Right cardiac atrium (tissue), 5 donors: ENCODE measurements around the gene RUVBL2. TPM values are rescaled to one million over a fixed set of nuclear protein-coding genes. Genes with fewer than 3 reads are reported as not detected.

Experiments used
- ATAC-seq, 2 donors: fragments of 200-7000 bp; cut with Tn5 transposase; one replicate each; pipeline versions ENCODE4 v1.8.0 to v1.9.1; 2020; ENCODE audit warnings: moderate library complexity in 2 of 2, mild to moderate bottlenecking in 1 of 2
- DNase-seq, 3 donors: peaks; one replicate each; pipeline ENCODE4 v3.0.0-alpha.2; 2020
- H3K27ac ChIP-seq: one replicate; pipeline ENCODE4 v1.5.1; 2013; ENCODE audit warnings: mild to moderate bottlenecking, low read length, control low read depth, moderate library complexity
- H3K27me3 ChIP-seq: one replicate; pipeline ENCODE4 v1.6.1; 2013; ENCODE audit not compliant: control insufficient read depth, insufficient read depth
- H3K4me1 ChIP-seq: one replicate; pipeline ENCODE4 v1.6.1; 2013; ENCODE audit warnings: low read length; ENCODE audit not compliant: control insufficient read depth, insufficient read depth
- H3K4me3 ChIP-seq: one replicate; pipeline ENCODE4 v1.5.1; 2013; ENCODE audit warnings: low read length, control low read depth
- H3K9me3 ChIP-seq: one replicate; pipeline ENCODE4 v1.6.1; 2013; ENCODE audit warnings: low read length; ENCODE audit not compliant: control insufficient read depth
- WGBS: extraction: QIAGEN DNeasy Blood & Tissue Kit; methylation state at CpG from one replicate; pipeline ENCODE4 v1.1.7; 2013; 5-methylcytosine and 5-hydroxymethylcytosine counted together
- intact Hi-C, 4 donors: fragments of 100-400 bp; cut with DNase I; formaldehyde crosslinking; loops; one replicate each; pipeline versions ENCODE4 v1.11.0 to v1.14.0; 2022 to 2023
- polyA plus RNA-seq: library from polyadenylated mRNA; stranded (reverse); fragments of 200-250 nt; gene quantifications from one replicate; pipeline ENCODE4 v1.2.3, GENCODE V29; 2013
- total RNA-seq, 4 donors: library from RNA; stranded (reverse); fragmentation: NEBNext Ultra II Directional; extraction: Animal tissue kit (Norgen Biotek cat#: 25700); gene quantifications; one replicate each; pipeline ENCODE4 v1.2.1, GENCODE V29; 2021
- donor health status: healthy with polysubstance abuse.
- donor health status: DM: no; HTN: yes; CAD: no.
- donor health status: DM: no; HTN: no; CAD: no.
- donor health status: DM: no; HTN: yes; CAD: no; lungs with severe emphysema.
- donor health status: DM: yes; HTN: yes; CAD: no.

The RUVBL2 gene
- total and polyA plus RNA-seq, 5 donors = 39.4 to 54.5 (median 46.6) TPM

GRCh38 chr19:48964205-48965039 lies 29.3 kb upstream of the RUVBL2 start:
- Histone ChIP-seq H3K4me1 (peaks cover 11% of the 10 kb centered on the region), H3K27me3 (no peaks in the 10 kb centered on the region), H3K4me3 (peak overlapping the region; percentile 53), H3K9me3 (no peaks in the 10 kb centered on the region), H3K27ac (peak overlapping the region; percentile 59)
- intact Hi-C loops = loop anchor here in 2 of 4 donors (5.0 to 10.0 kb wide), 3 partner anchors 60 to 172 kb away; partner anchors contain the start of genes NUCB1 (in 1 of the 2) and PPP1R15A (in 1 of the 2)
- ATAC-seq (no peak), DNase-seq (no peak)
- 12% methylated on average over 19 of the region's 19 CpGs for WGBS

DNA sequence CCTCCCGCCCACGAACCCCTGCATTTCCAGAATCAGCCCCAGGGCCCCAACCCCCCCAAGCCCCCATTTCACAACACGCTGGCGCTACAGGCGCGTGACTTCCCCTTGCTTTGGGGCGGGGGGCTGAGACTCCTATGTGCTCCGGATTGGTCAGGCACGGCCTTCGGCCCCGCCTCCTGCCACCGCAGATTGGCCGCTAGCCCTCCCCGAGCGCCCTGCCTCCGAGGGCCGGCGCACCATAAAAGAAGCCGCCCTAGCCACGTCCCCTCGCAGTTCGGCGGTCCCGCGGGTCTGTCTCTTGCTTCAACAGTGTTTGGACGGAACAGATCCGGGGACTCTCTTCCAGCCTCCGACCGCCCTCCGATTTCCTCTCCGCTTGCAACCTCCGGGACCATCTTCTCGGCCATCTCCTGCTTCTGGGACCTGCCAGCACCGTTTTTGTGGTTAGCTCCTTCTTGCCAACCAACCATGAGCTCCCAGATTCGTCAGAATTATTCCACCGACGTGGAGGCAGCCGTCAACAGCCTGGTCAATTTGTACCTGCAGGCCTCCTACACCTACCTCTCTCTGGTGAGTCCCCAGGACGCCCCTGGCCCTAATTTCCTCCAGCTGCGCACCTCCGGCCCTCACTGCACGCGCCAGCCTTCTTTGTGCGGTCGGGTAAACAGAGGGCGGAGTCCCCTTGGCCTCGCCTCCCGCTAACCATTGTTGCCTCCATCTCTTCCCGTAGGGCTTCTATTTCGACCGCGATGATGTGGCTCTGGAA lies 28.5 kb upstream of the RUVBL2 start, which contains the start of gene FTL:
TSS of gene FTL (plus strand) at position 270 of the 766 bp plus-strand sequence. CDS start at position 469, 199 bp downstream.
- WGBS = under 1% methylated on average over 52 of the region's 52 CpGs
- Histone ChIP-seq H3K4me3 (peak within 1 kb of the TSS; percentile 69), H3K27ac (peak within 1 kb of the TSS; percentile 86), H3K4me1 (peaks cover 11% of the 10 kb centered on the region), H3K9me3 (no peaks in the 10 kb centered on the region), H3K27me3 (no peaks in the 10 kb centered on the region)
- ATAC-seq (peak; percentile 87 to 90), DNase-seq (peak; percentile 98 to 99 (median 99))
- intact Hi-C loops = loop anchor here in 2 of 4 donors (5.0 to 10.0 kb wide), 3 partner anchors 60 to 173 kb away; partner anchors contain the start of genes NUCB1 (in 1 of the 2) and PPP1R15A (in 1 of the 2)

- Histone ChIP-seq H3K27me3 (no peaks in the 10 kb centered on the region), H3K9me3 (no peaks in the 10 kb centered on the region), H3K27ac (peak overlapping the region; percentile 86), H3K4me1 (peaks cover 11% of the 10 kb centered on the region), H3K4me3 (peak overlapping the region; percentile 69)
- 10% methylated on average over 36 of the region's 36 CpGs for WGBS
- intact Hi-C loops = loop anchor here in 2 of 4 donors (5.0 to 10.0 kb wide), 3 partner anchors 61 to 174 kb away; partner anchors contain the start of genes NUCB1 (in 1 of the 2) and PPP1R15A (in 1 of the 2)
- peak; percentile 54 to 66 for ATAC-seq
- peak; percentile 89 to 95 (median 92) for DNase-seq
Observed at GRCh38 chr19:48965806-48966540, 27.7 kb upstream of the RUVBL2 start.

DNA sequence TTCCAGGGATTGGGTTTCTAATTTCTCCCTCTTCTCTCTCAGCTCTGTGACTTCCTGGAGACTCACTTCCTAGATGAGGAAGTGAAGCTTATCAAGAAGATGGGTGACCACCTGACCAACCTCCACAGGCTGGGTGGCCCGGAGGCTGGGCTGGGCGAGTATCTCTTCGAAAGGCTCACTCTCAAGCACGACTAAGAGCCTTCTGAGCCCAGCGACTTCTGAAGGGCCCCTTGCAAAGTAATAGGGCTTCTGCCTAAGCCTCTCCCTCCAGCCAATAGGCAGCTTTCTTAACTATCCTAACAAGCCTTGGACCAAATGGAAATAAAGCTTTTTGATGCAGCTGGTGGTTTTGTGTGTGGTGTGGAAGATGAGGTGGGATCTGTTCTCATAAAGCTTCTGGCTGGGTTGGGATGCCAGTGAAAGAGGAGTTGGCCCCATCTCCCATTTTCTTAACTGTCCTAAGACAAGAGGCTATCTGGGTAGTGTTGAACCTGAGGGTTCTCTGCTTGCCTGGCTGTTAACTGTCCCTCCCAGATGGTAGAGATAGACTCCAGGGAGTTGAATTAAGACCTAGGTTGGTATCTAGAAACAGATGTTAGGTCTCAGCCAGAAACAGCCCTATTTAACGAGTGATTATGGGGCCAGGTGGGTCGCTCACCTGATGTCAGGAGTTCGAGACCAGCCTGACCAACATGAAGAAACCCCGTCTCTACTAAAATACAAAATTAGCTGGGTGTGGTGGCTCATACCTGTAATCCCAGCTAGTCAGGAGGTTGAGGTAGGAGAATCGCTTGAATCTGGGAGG lies 26.9 kb upstream of the RUVBL2 start:
- DNase-seq (peak in 1 of 3 donors; percentile 72), ATAC-seq (no peak)
- Histone ChIP-seq H3K27ac (peak overlapping the region; percentile 8), H3K27me3 (no peaks in the 10 kb centered on the region), H3K9me3 (no peaks in the 10 kb centered on the region), H3K4me3 (peak overlapping the region; percentile 69), H3K4me1 (peaks cover 11% of the 10 kb centered on the region)
- WGBS = 84% methylated on average over 10 of the region's 10 CpGs
- intact Hi-C loops = loop anchor here in 2 of 4 donors (5.0 to 10.0 kb wide), 3 partner anchors 62 to 174 kb away; partner anchors contain the start of genes NUCB1 (in 1 of the 2) and PPP1R15A (in 1 of the 2)

GRCh38 chr19:48967346-48968178 lies 26.1 kb upstream of the RUVBL2 start:
- no peak for ATAC-seq
- H3K27me3 ChIP-seq = no peaks in the 10 kb centered on the region
- peak overlapping the region; percentile 55 for H3K27ac ChIP-seq
- H3K9me3 ChIP-seq = no peaks in the 10 kb centered on the region
- no peak overlapping the region for H3K4me3 ChIP-seq
- 72% methylated on average over 14 of the region's 14 CpGs for WGBS
- H3K4me1 ChIP-seq = peaks cover 11% of the 10 kb centered on the region
- intact Hi-C loops = loop anchor here in 2 of 4 donors (5.0 to 10.0 kb wide), 3 partner anchors 63 to 175 kb away; partner anchors contain the start of genes NUCB1 (in 1 of the 2) and PPP1R15A (in 1 of the 2)
- DNase-seq = peak in 2 of 3 donors; percentile 78 to 80

DNA sequence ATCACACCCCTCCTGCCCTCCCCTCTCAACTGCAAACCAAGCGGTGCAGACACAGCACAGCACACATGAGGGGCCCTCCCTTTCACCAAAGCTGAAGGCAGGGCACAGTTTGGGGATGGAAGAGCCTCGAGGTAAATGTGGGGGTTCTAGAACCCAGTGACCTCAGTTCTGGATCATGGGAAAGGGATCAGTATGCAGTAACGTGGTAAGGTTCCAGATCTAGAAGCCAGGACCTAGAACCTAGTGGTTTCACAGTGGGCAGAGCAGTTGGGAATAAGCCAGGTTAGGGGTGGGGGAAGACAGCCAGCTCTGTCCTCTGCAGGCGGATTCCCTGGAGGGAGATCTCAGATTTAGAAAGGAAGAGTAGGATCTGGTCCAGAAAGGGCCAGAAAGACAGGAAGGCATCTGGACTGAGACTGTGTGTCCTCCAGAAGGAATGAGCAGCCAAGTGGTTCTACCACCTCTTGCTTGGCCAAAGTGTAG lies 25.5 kb upstream of the RUVBL2 start:
- H3K27me3 ChIP-seq = no peaks in the 10 kb centered on the region
- H3K27ac ChIP-seq = peak overlapping the region; percentile 55
- H3K4me3 ChIP-seq = no peak overlapping the region
- intact Hi-C loops = loop anchor here in 2 of 4 donors (5.0 to 10.0 kb wide), 3 partner anchors 63 to 176 kb away; partner anchors contain the start of genes NUCB1 (in 1 of the 2) and PPP1R15A (in 1 of the 2)
- H3K4me1 ChIP-seq = peaks cover 10% of the 10 kb centered on the region
- H3K9me3 ChIP-seq = no peaks in the 10 kb centered on the region
- ATAC-seq (no peak), DNase-seq (no peak)
- 48% methylated on average over 4 of the region's 4 CpGs for WGBS

GRCh38 chr19:48968813-48969218 lies 24.9 kb upstream of the RUVBL2 start:
- no peak for ATAC-seq
- Histone ChIP-seq H3K9me3 (no peaks in the 10 kb centered on the region), H3K27me3 (no peaks in the 10 kb centered on the region), H3K4me3 (no peak overlapping the region), H3K4me1 (peaks cover 6% of the 10 kb centered on the region), H3K27ac (no peak overlapping the region)
- intact Hi-C loops = loop anchor here in 2 of 4 donors (5.0 to 10.0 kb wide), 3 partner anchors 64 to 177 kb away; partner anchors contain the start of genes NUCB1 (in 1 of the 2) and PPP1R15A (in 1 of the 2)
- WGBS = 77% methylated on average over 15 of the region's 15 CpGs
- peak in 1 of 3 donors; percentile 68 for DNase-seq

DNA sequence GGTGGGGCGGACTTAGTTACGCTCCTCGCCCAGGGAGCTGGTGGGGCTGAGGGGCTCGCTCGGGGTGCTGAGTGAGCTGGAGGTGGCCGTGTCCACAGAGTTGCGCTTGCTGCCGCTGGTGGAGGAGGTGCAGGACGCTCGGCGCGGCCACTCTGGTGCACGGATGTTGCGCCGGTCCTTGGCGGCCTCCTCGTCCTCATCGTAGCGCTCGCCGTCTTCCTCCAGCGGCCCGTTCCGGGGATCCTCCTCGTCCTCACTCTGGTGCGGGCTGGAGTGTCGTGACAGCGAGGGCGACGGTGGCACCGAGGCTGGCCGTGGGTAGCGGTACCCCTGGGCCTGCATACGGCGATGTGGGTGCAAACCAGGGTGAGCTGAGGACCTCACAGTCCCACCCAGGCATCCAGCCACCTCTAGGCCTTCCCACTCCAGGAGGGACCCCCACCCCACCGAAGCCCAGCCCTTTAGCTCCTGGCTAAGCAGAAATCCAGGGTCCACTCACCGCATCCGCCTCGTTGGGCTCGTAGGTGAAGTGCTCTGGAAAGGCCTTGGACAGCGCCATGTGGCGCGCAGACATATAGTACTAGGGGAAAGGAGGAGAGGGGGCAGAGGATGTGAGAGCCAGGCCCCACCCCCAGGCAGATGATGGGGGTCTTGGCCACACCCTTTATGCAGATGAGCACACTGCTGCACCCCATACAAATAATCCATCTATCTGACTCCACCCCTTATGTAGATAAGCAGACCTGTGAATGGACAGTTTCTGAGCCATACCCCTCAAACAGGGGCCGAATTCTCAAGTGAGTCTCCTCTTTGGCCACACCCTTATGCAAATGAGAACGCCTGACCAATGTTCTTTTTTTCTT lies 24.2 kb upstream of the RUVBL2 start:
- Histone ChIP-seq H3K4me3 (no peak overlapping the region), H3K27me3 (no peaks in the 10 kb centered on the region), H3K9me3 (no peaks in the 10 kb centered on the region), H3K27ac (no peak overlapping the region), H3K4me1 (peaks cover 3% of the 10 kb centered on the region)
- intact Hi-C loops = loop anchor here (5.0 to 10.0 kb wide), 4 partner anchors 65 to 177 kb away; partner anchors contain the start of genes NUCB1 (in 1 of the 4) and PPP1R15A (in 1 of the 4)
- 93% methylated on average over 45 of the region's 45 CpGs for WGBS
- ATAC-seq (no peak), DNase-seq (peak in 1 of 3 donors; percentile 75)
